ENCODE results near the gene RUNX3.
A peak's percentile ranks its signal among the peaks of the same experiment; 100 is the strongest.

RUNX3 gene

DNA sequence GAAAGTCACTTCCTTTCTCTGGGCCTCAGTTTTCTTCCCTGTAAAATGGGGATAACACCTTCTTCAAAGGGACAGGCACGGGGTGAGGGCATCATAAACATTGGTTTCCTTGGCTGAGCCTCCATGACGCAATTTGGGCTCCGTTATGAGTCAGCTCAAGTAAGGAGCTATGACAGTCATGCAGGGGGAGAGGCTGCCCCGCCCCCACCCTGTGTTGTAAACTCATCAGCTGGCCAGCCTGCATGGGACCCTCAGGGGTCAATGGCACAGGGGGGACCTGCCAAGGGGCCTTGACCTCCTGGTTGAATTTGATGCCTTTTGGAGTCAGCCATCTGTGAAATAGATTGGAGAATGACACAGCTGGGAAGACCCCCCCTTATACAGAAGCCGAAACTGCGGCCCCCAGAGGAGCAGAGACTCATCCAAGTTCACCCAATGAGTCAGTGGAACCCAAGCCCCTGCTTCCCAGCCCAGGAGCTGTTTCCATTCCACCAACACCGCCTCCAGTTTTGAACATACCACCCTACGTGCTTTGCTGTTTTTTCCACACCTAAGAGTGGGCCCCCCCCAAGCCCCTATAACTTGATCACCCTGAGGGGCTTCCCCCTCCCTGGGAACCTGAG, 36.8 kb upstream of the RUNX3 start:
- peak; percentile 88 for DNase-seq (ENCODE audit: low read depth)
- H3K4me3 ChIP-seq (replicated peaks; ENCODE audit: low read depth, low read length) = no peak overlapping the region
- TF ChIP-seq CTCF (IDR thresholded peaks at IDR 0.05; ENCODE audit: low read length, missing control alignments) = no peak

- TF ChIP-seq CTCF (IDR thresholded peaks at IDR 0.05; ENCODE audit: low read length, missing control alignments) = no peak
- no peak for DNase-seq (ENCODE audit: low read depth)
- no peak overlapping the region for H3K4me3 ChIP-seq (replicated peaks; ENCODE audit: low read depth, low read length)
Observed at GRCh38 chr1:24966121-24966723, 36.1 kb upstream of the RUNX3 start.

DNA sequence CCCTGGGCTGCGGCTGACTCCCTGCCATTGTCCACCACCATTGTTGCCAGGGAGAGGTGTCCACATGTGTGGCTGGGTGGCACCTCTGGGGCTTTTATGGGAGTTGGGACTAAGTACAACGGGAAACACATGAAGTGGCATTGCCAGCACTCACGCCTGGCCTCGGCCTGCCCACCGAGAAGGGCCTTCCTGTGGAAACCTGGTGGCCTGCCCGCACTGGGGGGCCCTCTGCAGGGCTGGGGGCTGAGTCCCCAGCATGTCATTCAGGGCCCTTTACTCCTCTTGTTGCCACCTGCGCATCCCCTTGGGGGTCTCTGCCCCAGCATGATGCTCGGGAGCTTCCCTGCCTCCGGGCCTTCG, 35.5 kb upstream of the RUNX3 start:
- no peak for TF ChIP-seq CTCF (IDR thresholded peaks at IDR 0.05; ENCODE audit: low read length, missing control alignments)
- no peak for DNase-seq (ENCODE audit: low read depth)
- no peak overlapping the region for H3K4me3 ChIP-seq (replicated peaks; ENCODE audit: low read depth, low read length)

DNA sequence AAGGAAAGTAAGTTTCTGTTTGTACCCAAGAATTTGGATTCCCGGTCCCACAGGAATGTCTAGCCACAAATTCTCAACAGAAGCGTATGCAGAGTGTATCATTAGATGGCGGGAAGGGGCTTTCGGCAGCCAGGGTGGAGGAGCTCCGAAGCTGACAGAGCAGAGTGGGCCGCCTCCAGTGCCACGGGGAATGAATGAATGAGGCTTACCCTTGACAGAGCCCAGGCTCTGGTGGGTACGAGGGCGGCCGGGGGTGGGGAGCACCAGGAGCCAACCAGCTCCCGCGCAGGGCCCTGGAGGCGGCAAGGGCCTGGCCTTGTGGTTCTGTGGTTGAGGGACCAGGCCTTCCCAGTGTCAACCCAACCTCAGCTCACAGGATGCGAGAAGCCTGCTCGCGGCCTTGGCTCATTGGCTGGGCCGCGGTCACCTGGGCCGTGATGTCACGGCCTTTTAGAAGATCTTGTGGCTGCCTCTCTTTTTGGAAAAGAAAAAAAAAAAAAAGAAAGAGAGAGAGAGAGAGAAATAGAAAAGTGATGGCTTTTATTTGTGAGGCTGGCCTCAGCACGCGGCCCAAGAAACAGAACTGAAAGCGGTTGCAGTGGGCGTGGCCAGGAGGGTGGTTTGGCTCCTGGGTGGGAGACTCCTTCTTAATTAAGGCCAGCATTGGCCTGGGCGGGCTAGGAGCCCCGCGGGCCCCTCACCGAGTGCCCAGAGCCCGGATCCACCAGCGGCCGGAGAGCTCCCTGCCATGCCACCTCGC, 34.9 kb upstream of the RUNX3 start:
- no peak overlapping the region for H3K4me3 ChIP-seq (replicated peaks; ENCODE audit: low read depth, low read length)
- DNase-seq (ENCODE audit: low read depth) = no peak
- TF ChIP-seq CTCF (IDR thresholded peaks at IDR 0.05; ENCODE audit: low read length, missing control alignments) = no peak

DNA sequence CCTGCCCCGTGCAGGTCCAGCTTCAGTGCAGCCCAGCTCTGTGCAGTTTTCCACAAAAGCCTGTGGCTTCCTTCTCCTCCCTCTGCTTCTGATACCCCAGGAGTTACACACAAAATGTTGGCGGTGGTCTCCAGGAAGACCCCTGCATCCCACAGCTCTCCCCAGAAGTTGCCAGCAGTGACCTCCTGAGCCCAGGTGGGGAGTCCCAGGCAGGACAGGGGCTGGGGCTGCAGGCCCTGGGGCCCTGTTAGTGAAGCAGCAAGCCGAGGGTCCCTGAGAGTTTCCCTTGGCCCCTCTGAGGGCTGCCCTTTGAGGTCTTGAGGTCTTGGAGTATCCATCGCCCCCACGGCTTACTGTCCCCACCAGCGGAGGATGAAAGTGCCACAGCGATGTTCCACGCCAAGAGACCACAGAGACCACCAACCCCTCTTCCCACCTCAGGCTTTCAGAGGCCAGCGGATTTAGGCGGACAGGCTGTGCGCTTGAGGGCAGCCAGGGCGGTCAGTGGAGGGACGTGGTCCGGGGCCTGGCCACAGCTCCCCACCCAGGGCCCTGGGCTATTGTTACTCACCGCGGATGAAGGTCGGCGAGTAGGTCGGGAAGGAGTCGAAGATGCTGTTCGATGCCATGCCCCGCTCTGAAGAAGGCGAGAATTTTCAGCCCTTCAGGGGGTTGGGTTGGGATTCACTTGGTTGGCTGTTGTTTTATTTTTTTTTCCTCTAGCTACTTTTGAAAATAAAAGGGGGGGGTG, 34.0 kb upstream of the RUNX3 start:
- TF ChIP-seq CTCF (IDR thresholded peaks at IDR 0.05; ENCODE audit: low read length, missing control alignments) = no peak
- H3K4me3 ChIP-seq (replicated peaks; ENCODE audit: low read depth, low read length) = no peak overlapping the region

DNA sequence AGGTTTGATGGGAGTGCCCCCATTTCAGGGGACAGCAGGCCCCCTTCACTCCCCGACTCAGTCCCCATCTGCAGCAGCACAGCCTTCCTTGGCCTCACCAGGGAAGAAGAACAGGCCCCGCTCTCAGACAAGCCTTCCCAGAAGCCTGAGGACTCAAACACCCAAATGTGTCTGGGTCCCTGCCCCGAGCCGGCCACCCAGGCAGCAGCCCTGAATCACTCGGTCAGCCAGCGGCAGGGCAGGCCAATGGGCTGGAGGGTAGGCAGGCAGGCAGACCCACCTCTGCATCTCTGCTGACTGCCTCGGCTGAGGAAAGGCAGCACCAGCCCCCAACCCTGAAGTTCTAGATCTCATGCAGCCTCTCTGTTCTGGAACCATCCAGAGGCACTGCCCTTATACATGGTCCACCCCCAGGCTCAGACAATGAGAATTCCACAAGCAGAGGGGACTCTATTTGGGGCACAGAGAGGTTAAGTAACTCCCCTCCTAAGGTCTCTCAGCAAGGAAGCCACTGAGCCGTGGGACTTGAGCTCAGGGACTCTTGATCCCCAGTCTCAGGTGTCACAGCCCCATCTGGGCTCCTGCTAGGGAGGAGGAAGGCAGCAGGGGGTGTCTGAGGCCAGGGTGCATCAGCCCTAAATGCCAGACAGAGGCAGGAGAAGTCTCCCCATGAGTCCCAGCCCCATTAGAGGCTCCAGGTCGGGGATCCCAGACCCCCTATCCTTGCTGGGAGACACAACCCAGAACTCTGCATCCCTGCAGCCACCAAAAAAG, 33.2 kb upstream of the RUNX3 start:
- no peak for TF ChIP-seq CTCF (IDR thresholded peaks at IDR 0.05; ENCODE audit: low read length, missing control alignments)
- no peak overlapping the region for H3K4me3 ChIP-seq (replicated peaks; ENCODE audit: low read depth, low read length)
- no peak for DNase-seq (ENCODE audit: low read depth)

More for the DNA sequence above, 34.0 kb upstream of the RUNX3 start:
- DNase-seq (ENCODE audit: low read depth) = no peak

Measured in fibroblast of pulmonary artery (primary cell).